Stromal cell of bone marrow (primary cell): ENCODE data around the gene TOM1L2.
"Not testable (repeated sequence)": the region's sequence is repeated elsewhere in the genome, so short reads cannot be mapped to it uniquely, and the experiment has no call there.

Experiments
- DNase-seq: peaks from one replicate; pipeline ENCODE4 v3.0.0-alpha.2; 2012; ENCODE audit warnings: low read depth

The TOM1L2 gene

GRCh38 chr17:17972126-17972951 lies at the start of gene TOM1L2, which contains the start of gene DRC3:
TOM1L2 (minus strand) TSS chr17:17972400; CDS start chr17:17972313, 87 bp downstream.
DRC3 (plus strand) TSS chr17:17972862; CDS start chr17:17977599, 4,737 bp downstream.
- DNase-seq: peak; percentile 100

- DNase-seq: no peak
Observed at GRCh38 chr17:18021372-18021771, 49.2 kb upstream of the TOM1L2 start.

- no peak for DNase-seq
Observed at GRCh38 chr17:18020971-18021370, 48.8 kb upstream of the TOM1L2 start.

- DNase-seq: no peak
Observed at GRCh38 chr17:18019838-18020154, 47.6 kb upstream of the TOM1L2 start.

- DNase-seq: no peak
Observed at GRCh38 chr17:18018411-18018921, 46.3 kb upstream of the TOM1L2 start.

GRCh38 chr17:18017958-18018357 lies 45.8 kb upstream of the TOM1L2 start:
- no peak for DNase-seq

- DNase-seq: no peak
Observed at GRCh38 chr17:18016426-18016825, 44.2 kb upstream of the TOM1L2 start.

GRCh38 chr17:18015593-18015992 lies 43.4 kb upstream of the TOM1L2 start:
- no peak for DNase-seq

GRCh38 chr17:18014006-18014405 lies 41.8 kb upstream of the TOM1L2 start:
- no peak for DNase-seq

- no peak for DNase-seq
Observed at GRCh38 chr17:18011286-18011685, 39.1 kb upstream of the TOM1L2 start.

- no peak for DNase-seq
Observed at GRCh38 chr17:18009609-18010420, 37.6 kb upstream of the TOM1L2 start.

GRCh38 chr17:18008496-18009268 lies 36.5 kb upstream of the TOM1L2 start:
- no peak for DNase-seq

- DNase-seq: no peak
Observed at GRCh38 chr17:18006495-18007239, 34.5 kb upstream of the TOM1L2 start.

- no peak for DNase-seq
Observed at GRCh38 chr17:18005496-18005895, 33.3 kb upstream of the TOM1L2 start.

- no peak for DNase-seq
Observed at GRCh38 chr17:18004884-18005305, 32.7 kb upstream of the TOM1L2 start.

GRCh38 chr17:18004345-18004744 lies 32.1 kb upstream of the TOM1L2 start:
- no peak for DNase-seq

GRCh38 chr17:18002171-18002570 lies 30.0 kb upstream of the TOM1L2 start:
- DNase-seq: no peak

GRCh38 chr17:18000030-18000408 lies 27.8 kb upstream of the TOM1L2 start:
- no peak for DNase-seq

GRCh38 chr17:17999364-18000029 lies 27.3 kb upstream of the TOM1L2 start:
- DNase-seq: no peak

- DNase-seq: no peak
Observed at GRCh38 chr17:17998934-17999333, 26.7 kb upstream of the TOM1L2 start.

GRCh38 chr17:17995887-17996286 lies 23.7 kb upstream of the TOM1L2 start:
- not testable (repeated sequence) for DNase-seq
